GM23338 (cell line): Measurements from ENCODE around the gene PIP4K2B. TPM values are rescaled to one million over a fixed set of nuclear protein-coding genes. Genes with fewer than 3 reads are reported as not detected.

Experiments used
- ATAC-seq: fragments of 200-7000 bp; cut with Tn5 transposase; 3 replicates; pipeline ENCODE4 v1.9.1; 2020
- DNase-seq: peaks from one replicate; pipeline ENCODE4 v3.0.0-alpha.2; 2015; ENCODE audit warnings: low spot score
- H2AFZ ChIP-seq: fragments of 200-600 bp; sonication (generic); 2 replicates; pipeline ENCODE4 v1.8.0; 2016; ENCODE audit warnings: antibody characterized with exemption, mild to moderate bottlenecking, moderate library complexity
- H3F3A ChIP-seq: fragments of 200-600 bp; sonication (generic); replicated peaks from 2 replicates; pipeline ENCODE4 v1.8.0; 2017; ENCODE audit warnings: antibody characterized with exemption, mixed run types, low read depth
- H3K27ac ChIP-seq: fragments of 200-600 bp; sonication (generic); 2 replicates; pipeline ENCODE4 v1.6.1; 2016; ENCODE audit warnings: low read depth
- H3K27me3 ChIP-seq: fragments of 200-600 bp; sonication (generic); 2 replicates; pipeline ENCODE4 v1.8.0; 2016; ENCODE audit warnings: mild to moderate bottlenecking, mixed run types, moderate library complexity; ENCODE audit not compliant: insufficient read depth
- H3K36me3 ChIP-seq: fragments of 200-600 bp; sonication (generic); 2 replicates; pipeline ENCODE4 v1.8.0; 2016; ENCODE audit warnings: mild to moderate bottlenecking; ENCODE audit not compliant: insufficient read depth
- H3K4me1 ChIP-seq: fragments of 200-600 bp; sonication (generic); 2 replicates; pipeline ENCODE4 v1.8.0; 2016; ENCODE audit warnings: mild to moderate bottlenecking, moderate library complexity; ENCODE audit not compliant: insufficient read depth
- H3K4me2 ChIP-seq: fragments of 200-600 bp; sonication (generic); 2 replicates; pipeline ENCODE4 v1.7.1; 2017; ENCODE audit warnings: mixed run types
- H3K4me3 ChIP-seq: fragments of 200-600 bp; sonication (generic); 2 replicates; pipeline ENCODE4 v1.6.1; 2016; ENCODE audit warnings: mixed run types
- H3K79me2 ChIP-seq: fragments of 200-600 bp; sonication (generic); replicated peaks from 2 replicates; pipeline ENCODE4 v1.8.0; 2017; ENCODE audit warnings: mild to moderate bottlenecking; ENCODE audit not compliant: insufficient read depth
- H3K9me2 ChIP-seq: fragments of 200-600 bp; sonication (generic); 2 replicates; pipeline ENCODE4 v1.8.0; 2017; ENCODE audit not compliant: insufficient read depth
- H4K20me1 ChIP-seq: fragments of 200-600 bp; sonication (generic); replicated peaks from 2 replicates; pipeline ENCODE4 v1.8.0; 2017; ENCODE audit warnings: mild to moderate bottlenecking; ENCODE audit not compliant: insufficient read depth
- H3K27ac Mint-ChIP-seq: 2 replicates; pipeline ENCODE4 v1.8.0; 2020; ENCODE audit warnings: inconsistent platforms, mild to moderate bottlenecking, moderate library complexity, mixed read lengths
- H3K27me3 Mint-ChIP-seq: 3 replicates; pipeline ENCODE4 v1.8.0; 2022; ENCODE audit warnings: low read depth, mild to moderate bottlenecking, moderate library complexity, mixed read lengths, inconsistent platforms; ENCODE audit not compliant: insufficient read depth, poor library complexity
- H3K36me3 Mint-ChIP-seq: 3 replicates; pipeline ENCODE4 v1.8.0; 2021; ENCODE audit warnings: low read depth, mild to moderate bottlenecking, inconsistent platforms, moderate library complexity, mixed read lengths
- H3K4me1 Mint-ChIP-seq: 3 replicates; pipeline ENCODE4 v1.8.0; 2020; ENCODE audit warnings: mild to moderate bottlenecking, inconsistent platforms, mixed read lengths
- H3K4me3 Mint-ChIP-seq: 3 replicates; pipeline ENCODE4 v1.8.0; 2021; ENCODE audit warnings: moderate library complexity, mild to moderate bottlenecking, inconsistent platforms, mixed read lengths
- H3K9me3 Mint-ChIP-seq: 3 replicates; pipeline ENCODE4 v1.8.0; 2020; ENCODE audit warnings: moderate library complexity, mild to moderate bottlenecking, inconsistent platforms, mixed read lengths
- CTCF ChIP-seq, 2 experiments: fragments of 200-600 bp in 1 of 2; sonication (generic) in 1 of 2; conservative IDR thresholded peaks; 2 replicates each; pipeline versions ENCODE4 v1.5.1 to v1.6.1; 2016 to 2017; ENCODE audit warnings: antibody characterized with exemption in 2 of 2, low read depth in 2 of 2, mild to moderate bottlenecking in 2 of 2, moderate library complexity in 1 of 2
- ETS1 ChIP-seq: IDR thresholded peaks from 2 replicates; pipeline ENCODE4 v1.6.1; 2016; ENCODE audit warnings: antibody characterized with exemption
- EZH2 ChIP-seq: fragments of 200-600 bp; sonication (generic); IDR thresholded peaks from one replicate; pipeline ENCODE4 v1.8.0; 2017; ENCODE audit warnings: antibody characterized with exemption, mild to moderate bottlenecking, low read depth; ENCODE audit not compliant: unreplicated experiment
- POLR2AphosphoS5 ChIP-seq: IDR thresholded peaks from 2 replicates; pipeline ENCODE4 v1.6.1; 2016; ENCODE audit warnings: antibody characterized with exemption, low read depth
- ZNF114 ChIP-seq: fragments of 250-450 bp; sonication (Bioruptor Pico); IDR thresholded peaks from 2 replicates; pipeline ENCODE4 v1.5.0; 2020; ENCODE audit warnings: mild to moderate bottlenecking, moderate library complexity
- ZNF462 ChIP-seq: fragments of 250-450 bp; sonication (Bioruptor Pico); IDR thresholded peaks from 2 replicates; pipeline ENCODE4 v1.5.0; 2020; ENCODE audit warnings: mild to moderate bottlenecking, moderate library complexity
- polyA plus RNA-seq: library from polyadenylated mRNA; unstranded; fragments of >200 nt; fragmentation: Nextera tagmentation; extraction: Ambion mirVana; gene quantifications from 2 replicates; pipeline ENCODE4 v1.2.1, GENCODE V29; 2016
- total RNA-seq: library from RNA; depleted of rRNA; stranded (reverse); fragments of >200 nt; shearing (Covaris generic); gene quantifications from 2 replicates; pipeline ENCODE4 v1.2.3, GENCODE V29; 2014

PIP4K2B gene
- total and polyA plus RNA-seq, 2 experiments from 2014 or later: 9.5 to 43.4 TPM

GRCh38 chr17:38733282-38733981 is 65.9 kb downstream of the PIP4K2B start:
- Histone ChIP-seq H2AFZ (no peak overlapping the region), H3K27me3 (peaks cover 13% of the 10 kb centered on the region), H3K27ac (no peak overlapping the region), H3K9me2 (no peaks in the 10 kb centered on the region), H3K4me3 (no peak overlapping the region), H3K79me2 (no peaks in the 10 kb centered on the region), H3K36me3 (peaks cover 4% of the 10 kb centered on the region), H3K4me1 (peaks cover 22% of the 10 kb centered on the region), H3F3A (peaks cover 15% of the 10 kb centered on the region), H4K20me1 (peaks cover 25% of the 10 kb centered on the region), H3K4me2 (no peak overlapping the region)
- TF ChIP-seq EZH2: no peak
- no peak for TF ChIP-seq CTCF (conservative IDR thresholded peaks at IDR 0.05; ENCODE audit: low read depth in 2 of 2)
- TF ChIP-seq ZNF462: no peak
- no peak for TF ChIP-seq POLR2AphosphoS5
- TF ChIP-seq ETS1: no peak
- TF ChIP-seq ZNF114: no peak
- DNase-seq: no peak
- no peak for ATAC-seq
- H3K4me3 Mint-ChIP-seq: no peak overlapping the region; the same call in 2 of the 3 replicates
- H3K27me3 Mint-ChIP-seq: peaks cover 33% of the 10 kb centered on the region
- no peaks in the 10 kb centered on the region for H3K9me3 Mint-ChIP-seq
- no peak overlapping the region for H3K27ac Mint-ChIP-seq
- H3K4me1 Mint-ChIP-seq: peaks cover 28% of the 10 kb centered on the region
- H3K36me3 Mint-ChIP-seq: peaks cover 46% of the 10 kb centered on the region
